Measurements from ENCODE around the gene TMEM270. TPM values are rescaled to one million over a fixed set of nuclear protein-coding genes. Genes with fewer than 3 reads are reported as not detected.
A peak's percentile ranks its signal among the peaks of the same experiment; 100 is the strongest.

TMEM270 gene
- total and polyA plus RNA-seq, 4 donors, result not detected

GRCh38 chr7:73871163-73872011 lies 10.4 kb downstream of the TMEM270 start:
- H3K27ac ChIP-seq (ENCODE audit: low read depth, low read length), result no peak overlapping the region
- H3K4me3 ChIP-seq (ENCODE audit: low read depth, low read length), result no peak overlapping the region
- peaks cover 29% of the 10 kb centered on the region for H3K4me1 ChIP-seq (ENCODE audit: control insufficient read depth, insufficient read depth, low read length)
- H3K9me3 ChIP-seq (ENCODE audit: control insufficient read depth, insufficient read depth, low read length), result no peaks in the 10 kb centered on the region
- H3K36me3 ChIP-seq (ENCODE audit: control insufficient read depth, insufficient read depth, low read length), result no peaks in the 10 kb centered on the region
- 71% methylated on average over 19 of the region's 20 CpGs for WGBS (ENCODE audit: insufficient coverage)
- DNase-seq (ENCODE audit: low read depth in 4 of 6, low spot score in 6 of 6), result no peak
- no peaks in the 10 kb centered on the region for H3K27me3 ChIP-seq (ENCODE audit: control insufficient read depth, insufficient read depth, low read length)

- Histone ChIP-seq H3K9me3 (ENCODE audit: control insufficient read depth, insufficient read depth, low read length) (no peaks in the 10 kb centered on the region), H3K36me3 (ENCODE audit: control insufficient read depth, insufficient read depth, low read length) (no peaks in the 10 kb centered on the region), H3K4me1 (ENCODE audit: control insufficient read depth, insufficient read depth, low read length) (peaks cover 29% of the 10 kb centered on the region), H3K27ac (ENCODE audit: low read depth, low read length) (no peak overlapping the region), H3K4me3 (ENCODE audit: low read depth, low read length) (no peak overlapping the region), H3K27me3 (ENCODE audit: control insufficient read depth, insufficient read depth, low read length) (no peaks in the 10 kb centered on the region)
- WGBS (ENCODE audit: insufficient coverage), result 47% methylated on average over 11 of the region's 13 CpGs
- no peak for DNase-seq (ENCODE audit: low read depth in 4 of 6, low spot score in 6 of 6)
These were observed 11.3 kb downstream of the TMEM270 start for GRCh38 chr7:73872056-73872908.

- WGBS (ENCODE audit: insufficient coverage), result 91% methylated on average over 8 of the region's 8 CpGs
- Histone ChIP-seq H3K9me3 (ENCODE audit: control insufficient read depth, insufficient read depth, low read length) (no peaks in the 10 kb centered on the region), H3K36me3 (ENCODE audit: control insufficient read depth, insufficient read depth, low read length) (no peaks in the 10 kb centered on the region), H3K4me3 (ENCODE audit: low read depth, low read length) (no peak overlapping the region), H3K27me3 (ENCODE audit: control insufficient read depth, insufficient read depth, low read length) (no peaks in the 10 kb centered on the region), H3K27ac (ENCODE audit: low read depth, low read length) (no peak overlapping the region), H3K4me1 (ENCODE audit: control insufficient read depth, insufficient read depth, low read length) (peaks cover 23% of the 10 kb centered on the region)
- DNase-seq (ENCODE audit: low read depth in 4 of 6, low spot score in 6 of 6), result no peak
These were observed 15.4 kb downstream of the TMEM270 start for GRCh38 chr7:73876361-73876760.

- whole genome bisulfite sequencing (ENCODE audit: insufficient coverage), result 76% methylated on average over 12 of the region's 12 CpGs
- no peak overlapping the region for H3K27ac ChIP-seq (ENCODE audit: low read depth, low read length)
These were observed 16.0 kb downstream of the TMEM270 start for GRCh38 chr7:73876973-73877372.

GRCh38 chr7:73879977-73880681 lies 19.2 kb downstream of the TMEM270 start:
- peaks cover 13% of the 10 kb centered on the region for H3K4me1 ChIP-seq (ENCODE audit: control insufficient read depth, insufficient read depth, low read length)
- 74% methylated on average over 8 of the region's 18 CpGs for whole genome bisulfite sequencing (ENCODE audit: insufficient coverage)
- no peaks in the 10 kb centered on the region for H3K9me3 ChIP-seq (ENCODE audit: control insufficient read depth, insufficient read depth, low read length)
- no peak for DNase-seq (ENCODE audit: low read depth in 4 of 6, low spot score in 6 of 6)
- peak overlapping the region; percentile 57 for H3K27ac ChIP-seq (ENCODE audit: low read depth, low read length)
- H3K36me3 ChIP-seq (ENCODE audit: control insufficient read depth, insufficient read depth, low read length), result no peaks in the 10 kb centered on the region
- H3K4me3 ChIP-seq (ENCODE audit: low read depth, low read length), result no peak overlapping the region
- H3K27me3 ChIP-seq (ENCODE audit: control insufficient read depth, insufficient read depth, low read length), result no peaks in the 10 kb centered on the region

More at GRCh38 chr7:73876973-73877372, 16.0 kb downstream of the TMEM270 start:
- Histone ChIP-seq H3K4me3 (ENCODE audit: low read depth, low read length) (no peak overlapping the region), H3K27me3 (ENCODE audit: control insufficient read depth, insufficient read depth, low read length) (no peaks in the 10 kb centered on the region), H3K36me3 (ENCODE audit: control insufficient read depth, insufficient read depth, low read length) (no peaks in the 10 kb centered on the region), H3K4me1 (ENCODE audit: control insufficient read depth, insufficient read depth, low read length) (peaks cover 17% of the 10 kb centered on the region), H3K9me3 (ENCODE audit: control insufficient read depth, insufficient read depth, low read length) (no peaks in the 10 kb centered on the region)
- no peak for DNase-seq (ENCODE audit: low read depth in 4 of 6, low spot score in 6 of 6)

- peak overlapping the region; percentile 57 for H3K27ac ChIP-seq (ENCODE audit: low read depth, low read length)
- 84% methylated on average over 9 of the region's 13 CpGs for WGBS (ENCODE audit: insufficient coverage)
- no peaks in the 10 kb centered on the region for H3K9me3 ChIP-seq (ENCODE audit: control insufficient read depth, insufficient read depth, low read length)
- H3K4me1 ChIP-seq (ENCODE audit: control insufficient read depth, insufficient read depth, low read length), result peaks cover 13% of the 10 kb centered on the region
- H3K36me3 ChIP-seq (ENCODE audit: control insufficient read depth, insufficient read depth, low read length), result no peaks in the 10 kb centered on the region
- no peak overlapping the region for H3K4me3 ChIP-seq (ENCODE audit: low read depth, low read length)
- no peak for DNase-seq (ENCODE audit: low read depth in 4 of 6, low spot score in 6 of 6)
- no peaks in the 10 kb centered on the region for H3K27me3 ChIP-seq (ENCODE audit: control insufficient read depth, insufficient read depth, low read length)
These were observed 19.9 kb downstream of the TMEM270 start for GRCh38 chr7:73880755-73881328.

- Histone ChIP-seq H3K27ac (ENCODE audit: low read depth, low read length) (peak overlapping the region; percentile 15), H3K9me3 (ENCODE audit: control insufficient read depth, insufficient read depth, low read length) (no peaks in the 10 kb centered on the region), H3K27me3 (ENCODE audit: control insufficient read depth, insufficient read depth, low read length) (no peaks in the 10 kb centered on the region)
These were observed 20.5 kb downstream of the TMEM270 start for GRCh38 chr7:73881352-73882046.

GRCh38 chr7:73882047-73882402 lies 21.1 kb downstream of the TMEM270 start:
- 86% methylated on average over 1 of the region's 3 CpGs for WGBS (ENCODE audit: insufficient coverage)
- Histone ChIP-seq H3K4me3 (ENCODE audit: low read depth, low read length) (no peak overlapping the region), H3K9me3 (ENCODE audit: control insufficient read depth, insufficient read depth, low read length) (no peaks in the 10 kb centered on the region), H3K4me1 (ENCODE audit: control insufficient read depth, insufficient read depth, low read length) (peaks cover 23% of the 10 kb centered on the region), H3K36me3 (ENCODE audit: control insufficient read depth, insufficient read depth, low read length) (no peaks in the 10 kb centered on the region), H3K27ac (ENCODE audit: low read depth, low read length) (no peak overlapping the region), H3K27me3 (ENCODE audit: control insufficient read depth, insufficient read depth, low read length) (peaks cover under 1% of the 10 kb centered on the region)
- DNase-seq (ENCODE audit: low read depth in 4 of 6, low spot score in 6 of 6), result no peak

More at GRCh38 chr7:73881352-73882046, 20.5 kb downstream of the TMEM270 start:
- H3K4me3 ChIP-seq (ENCODE audit: low read depth, low read length), result no peak overlapping the region
- peaks cover 18% of the 10 kb centered on the region for H3K4me1 ChIP-seq (ENCODE audit: control insufficient read depth, insufficient read depth, low read length)
- DNase-seq (ENCODE audit: low read depth in 4 of 6, low spot score in 6 of 6), result no peak
- no peaks in the 10 kb centered on the region for H3K36me3 ChIP-seq (ENCODE audit: control insufficient read depth, insufficient read depth, low read length)
- WGBS (ENCODE audit: insufficient coverage), result 47% methylated on average over 2 of the region's 5 CpGs

Measured in spinal cord (tissue), 10 donors.